GM21367 (cell line): Measurements from ENCODE around the gene FKBP1B.
"Not testable (repeated sequence)": the region's sequence is repeated elsewhere in the genome, so short reads cannot be mapped to it uniquely, and the experiment has no call there.

Experiments
- ATAC-seq: cut with Tn5 transposase; IDR thresholded peaks from one replicate; pipeline ENCODE4 v1.9.1; 2021; ENCODE audit not compliant: unreplicated experiment

The FKBP1B gene

GRCh38 chr2:24058564-24059271 lies 9.2 kb downstream of the FKBP1B start:
- no peak for ATAC-seq

GRCh38 chr2:24065341-24065740 lies 15.8 kb downstream of the FKBP1B start:
- no peak for ATAC-seq

GRCh38 chr2:24072259-24072658 lies 22.7 kb downstream of the FKBP1B start:
- no peak for ATAC-seq

- ATAC-seq = no peak
Measured at GRCh38 chr2:24073816-24074215, 24.3 kb downstream of the FKBP1B start.

- ATAC-seq = no peak
Measured at GRCh38 chr2:24075259-24075658, 25.7 kb downstream of the FKBP1B start.

- peak; percentile 92 for ATAC-seq
Measured at GRCh38 chr2:24075915-24076848, 26.6 kb downstream of the FKBP1B start, which contains the start of gene SF3B6. Gene SF3B6, minus strand, starts transcription at chr2:24076326. Its CDS starts 97 bp downstream, at chr2:24076229.

- ATAC-seq = no peak
Measured at GRCh38 chr2:24076849-24077534, 27.5 kb downstream of the FKBP1B start.

GRCh38 chr2:24077535-24077877 lies 28.0 kb downstream of the FKBP1B start:
- no peak for ATAC-seq

GRCh38 chr2:24077879-24078278 lies 28.3 kb downstream of the FKBP1B start:
- no peak for ATAC-seq

- no peak for ATAC-seq
Measured at GRCh38 chr2:24080701-24081100, 31.2 kb downstream of the FKBP1B start.

- no peak for ATAC-seq
Measured at GRCh38 chr2:24082787-24083566, 33.4 kb downstream of the FKBP1B start.

- peak; percentile 69 for ATAC-seq
Measured at GRCh38 chr2:24083567-24084385, 34.2 kb downstream of the FKBP1B start.

GRCh38 chr2:24084386-24085199 lies 35.1 kb downstream of the FKBP1B start, which contains the start of gene TP53I3:
Gene TP53I3, minus strand, starts transcription at chr2:24084834. Its CDS starts 508 bp downstream, at chr2:24084326.
- ATAC-seq = peak; percentile 67

GRCh38 chr2:24085200-24085489 lies 35.6 kb downstream of the FKBP1B start:
- no peak for ATAC-seq

GRCh38 chr2:24086241-24086640 lies 36.7 kb downstream of the FKBP1B start:
- ATAC-seq = no peak

- no peak for ATAC-seq
Measured at GRCh38 chr2:24087032-24087431, 37.5 kb downstream of the FKBP1B start.

- ATAC-seq = no peak
Measured at GRCh38 chr2:24088821-24089359, 39.3 kb downstream of the FKBP1B start.

GRCh38 chr2:24093270-24093669 lies 43.7 kb downstream of the FKBP1B start:
- not testable (repeated sequence) for ATAC-seq

GRCh38 chr2:24095171-24095677 lies 45.7 kb downstream of the FKBP1B start:
- not testable (repeated sequence) for ATAC-seq
